Measurements from ENCODE around the gene FAIM.
"Not testable (repeated sequence)": the region's sequence is repeated elsewhere in the genome, so short reads cannot be mapped to it uniquely, and the experiment has no call there.

The FAIM gene

GRCh38 chr3:138608322-138609135 is at the start of gene FAIM:
Gene FAIM (plus strand): TSS chr3:138608771. CDS start chr3:138619727, 10,956 bp downstream.
- peak; percentile 53 for DNase-seq

- DNase-seq = no peak
Observed at GRCh38 chr3:138559134-138559533, 49.4 kb upstream of the FAIM start.

- no peak for DNase-seq
Observed at GRCh38 chr3:138560501-138560900, 48.1 kb upstream of the FAIM start.

- DNase-seq = not testable (repeated sequence)
Observed at GRCh38 chr3:138562902-138563301, 45.7 kb upstream of the FAIM start.

GRCh38 chr3:138566293-138566692 is 42.3 kb upstream of the FAIM start:
- DNase-seq = not testable (repeated sequence)

- DNase-seq = no peak
Observed at GRCh38 chr3:138567403-138567802, 41.2 kb upstream of the FAIM start.

GRCh38 chr3:138569090-138569489 is 39.5 kb upstream of the FAIM start:
- DNase-seq = no peak

GRCh38 chr3:138569624-138570023 is 38.9 kb upstream of the FAIM start:
- DNase-seq = not testable (repeated sequence)

- DNase-seq = no peak
Observed at GRCh38 chr3:138573138-138573537, 35.4 kb upstream of the FAIM start.

GRCh38 chr3:138578141-138578540 is 30.4 kb upstream of the FAIM start:
- no peak for DNase-seq

- no peak for DNase-seq
Observed at GRCh38 chr3:138578961-138579574, 29.5 kb upstream of the FAIM start.

- DNase-seq = no peak
Observed at GRCh38 chr3:138587374-138587773, 21.2 kb upstream of the FAIM start.

GRCh38 chr3:138588445-138588844 is 20.1 kb upstream of the FAIM start:
- DNase-seq = no peak

- no peak for DNase-seq
Observed at GRCh38 chr3:138591392-138591791, 17.2 kb upstream of the FAIM start.

- DNase-seq = peak; percentile 5
Observed at GRCh38 chr3:138593488-138594149, 15.0 kb upstream of the FAIM start.

GRCh38 chr3:138594150-138594934 is 14.2 kb upstream of the FAIM start, which contains the start of gene CEP70:
Gene CEP70 (minus strand): TSS chr3:138594260. CDS start chr3:138572927, 21,333 bp downstream.
- peak; percentile 91 for DNase-seq

GRCh38 chr3:138594935-138595610 is 13.5 kb upstream of the FAIM start:
- DNase-seq = no peak

GRCh38 chr3:138597186-138597976 is 11.2 kb upstream of the FAIM start:
- DNase-seq = not testable (repeated sequence)

GRCh38 chr3:138598534-138598933 is 10.0 kb upstream of the FAIM start:
- no peak for DNase-seq

- DNase-seq = no peak
Observed at GRCh38 chr3:138600100-138600745, 8.3 kb upstream of the FAIM start.

GRCh38 chr3:138601661-138602060 is 6.9 kb upstream of the FAIM start:
- not testable (repeated sequence) for DNase-seq

Data from fibroblast of upper back skin (primary cell).